Stomach (tissue), 19 donors: ENCODE results near the gene FIBP. TPM values are rescaled to one million over a fixed set of nuclear protein-coding genes. Genes with fewer than 3 reads are reported as not detected.
A peak's percentile ranks its signal among the peaks of the same experiment; 100 is the strongest.

ENCODE experiments used
- DNase-seq, 2 donors: peaks; one replicate each; pipeline versions ENCODE4 v3.0.0 to v3.0.0-alpha.2; 2013 to 2019
- H3K27ac ChIP-seq, 5 donors: fragments of 200-600 bp in 4 of 5; sonication (generic) in 4 of 5; one replicate each; pipeline ENCODE4 v1.5.1; 2013 to 2019; ENCODE audit warnings: mild to moderate bottlenecking in 1 of 5, moderate library complexity in 1 of 5
- H3K27me3 ChIP-seq, 3 donors: fragments of 200-600 bp; sonication (generic); one replicate each; pipeline ENCODE4 v1.5.1; 2017 to 2019; ENCODE audit warnings: mixed run types in 1 of 3
- H3K36me3 ChIP-seq, 4 donors: fragments of 200-600 bp; sonication (generic); 1 replicate in 3 of 4; 2 replicates in 1 of 4; pipeline ENCODE4 v1.5.1; 2016 to 2019
- H3K4me1 ChIP-seq, 4 donors: fragments of 200-600 bp; sonication (generic); one replicate each; pipeline ENCODE4 v1.5.1; 2016 to 2019
- H3K4me3 ChIP-seq, 4 donors: fragments of 200-600 bp; sonication (generic) in 3 of 4; one replicate each; pipeline ENCODE4 v1.5.1; 2016 to 2019; ENCODE audit warnings: mild to moderate bottlenecking in 1 of 4
- H3K9me3 ChIP-seq, 4 donors: fragments of 200-600 bp; sonication (generic); one replicate each; pipeline ENCODE4 v1.5.1; 2016 to 2019
- CTCF ChIP-seq, 7 experiments: fragments of 450-650 bp in 4 of 7; fragments of 200-600 bp in 3 of 7; sonication (generic) in 3 of 7; IDR thresholded peaks; one replicate each; pipeline ENCODE4 v1.5.1; 2016 to 2019; ENCODE audit warnings: antibody characterized with exemption in 7 of 7, control low read depth in 2 of 7, mild to moderate bottlenecking in 1 of 7
- EP300 ChIP-seq: sonication (generic); formaldehyde crosslinking; IDR thresholded peaks from one replicate; pipeline ENCODE4 v1.6.1; 2017; ENCODE audit warnings: antibody characterized with exemption
- POLR2A ChIP-seq, 4 donors: fragments of 450-650 bp; IDR thresholded peaks; one replicate each; pipeline ENCODE4 v1.6.1; 2016; ENCODE audit warnings: antibody characterized with exemption in 4 of 4, control low read depth in 2 of 4, mild to moderate bottlenecking in 1 of 4, moderate library complexity in 1 of 4
- POLR2AphosphoS5 ChIP-seq, 3 donors: sonication (generic); formaldehyde crosslinking; IDR thresholded peaks; one replicate each; pipeline ENCODE4 v1.6.1; 2016; ENCODE audit warnings: antibody characterized with exemption in 3 of 3
- WGBS, 5 donors: extraction: QIAGEN DNeasy Blood & Tissue Kit in 3 of 5; methylation state at CpG; one replicate each; pipeline versions ENCODE4 v1.1.5 to v1.1.7; 2013 to 2018; 5-methylcytosine and 5-hydroxymethylcytosine counted together
- intact Hi-C: fragments of 100-400 bp; cut with DNase I; formaldehyde crosslinking; loops from one replicate; pipeline ENCODE4 v1.15.1; 2023; ENCODE audit warnings: low total_unique reads
- long read RNA-seq, 10 donors: transcript quantifications; one replicate each; lab custom pipeline, GENCODE V29; 2026
- polyA plus RNA-seq, 3 donors: library from polyadenylated mRNA; stranded (reverse); fragments of 200-250 nt; gene quantifications; one replicate each; pipeline ENCODE4 v1.2.3, GENCODE V29; 2013
- total RNA-seq, 5 donors: library from RNA; depleted of rRNA; stranded (reverse); fragments of >200 nt; gene quantifications; one replicate each; pipeline versions ENCODE4 v1.1.0 to v1.2.3, GENCODE V29; 2014 to 2016
- donor health status: healthy with polysubstance abuse.
- donor health status: Bipolar disorder and iron deficiency.
- donor health status: healthy.

Gene FIBP
- total RNA-seq (100 to 1,000 TPM in 2 of 5 donors, 10 to 100 TPM in 3; 25.4 to 488 (median 74.3) TPM), polyA plus RNA-seq (10 to 100 TPM; 45.2 to 76.5 (median 66.0) TPM)
- long read RNA-seq, donor 1, transcript FIBP-202 (10 exons, 1,248 nt): major isoform, 5 of 12 reads
- long read RNA-seq, donor 1, partial matches to known transcripts: 0 of 12 reads
- long read RNA-seq, donor 1, other reads (novel, unspliced or antisense): 0 of 12 reads
- long read RNA-seq, donor 2, transcript FIBP-202 (10 exons, 1,248 nt): major isoform, 12 of 15 reads
- long read RNA-seq, donor 2, partial matches to known transcripts: 0 of 15 reads
- long read RNA-seq, donor 2, other reads (novel, unspliced or antisense): 0 of 15 reads
- long read RNA-seq, donor 3, transcript FIBP-202 (10 exons, 1,248 nt): major isoform, 12 of 12 reads
- long read RNA-seq, donor 3, partial matches to known transcripts: 0 of 12 reads
- long read RNA-seq, donor 3, other reads (novel, unspliced or antisense): 0 of 12 reads
- long read RNA-seq, donor 4, partial matches to known transcripts: 0 of 1 reads
- long read RNA-seq, donor 4, other reads (novel, unspliced or antisense): 0 of 1 reads
- long read RNA-seq, donor 5, transcript FIBP-202 (10 exons, 1,248 nt): major isoform, 9 of 103 reads
- long read RNA-seq, donor 5, partial matches to known transcripts: 91 of 103 reads
- long read RNA-seq, donor 5, other reads (novel, unspliced or antisense): 0 of 103 reads
- long read RNA-seq, donor 6, transcript FIBP-202 (10 exons, 1,248 nt): major isoform, 28 of 209 reads
- long read RNA-seq, donor 6, partial matches to known transcripts: 176 of 209 reads
- long read RNA-seq, donor 6, other reads (novel, unspliced or antisense): 0 of 209 reads
- long read RNA-seq, donor 7, transcript FIBP-202 (10 exons, 1,248 nt): major isoform, 13 of 138 reads
- long read RNA-seq, donor 7, partial matches to known transcripts: 117 of 138 reads
- long read RNA-seq, donor 7, other reads (novel, unspliced or antisense): 0 of 138 reads
- long read RNA-seq, donor 8, transcript FIBP-202 (10 exons, 1,248 nt): major isoform, 12 of 24 reads
- long read RNA-seq, donor 8, transcript FIBP-201 (10 exons, 1,261 nt): minor isoform, 5 of 24 reads
- long read RNA-seq, donor 8, partial matches to known transcripts: 5 of 24 reads
- long read RNA-seq, donor 8, other reads (novel, unspliced or antisense): 0 of 24 reads
- long read RNA-seq, donor 9, transcript FIBP-202 (10 exons, 1,248 nt): major isoform, 13 of 26 reads
- long read RNA-seq, donor 9, partial matches to known transcripts: 5 of 26 reads
- long read RNA-seq, donor 9, other reads (novel, unspliced or antisense): 0 of 26 reads
- long read RNA-seq, donor 10, transcript FIBP-202 (10 exons, 1,248 nt): major isoform, 6 of 7 reads
- long read RNA-seq, donor 10, partial matches to known transcripts: 0 of 7 reads
- long read RNA-seq, donor 10, other reads (novel, unspliced or antisense): 0 of 7 reads

- H3K4me1 ChIP-seq: peaks cover 64 to 85% (median 80%) of the 10 kb centered on the region in 4 donors
- H3K27ac ChIP-seq: peak within 1 kb of the TSS; percentile 94 to 98 (median 96)
- DNase-seq: peak; percentile 98 to 99
- peak within 1 kb of the TSS; percentile 60 to 83 (median 80) for H3K4me3 ChIP-seq
- WGBS, 5 donors: 0 to 1% (median 0%) methylated on average over 32 to 57 of the region's 57 CpGs
- peaks cover 17 to 33% (median 30%) of the 10 kb centered on the region in 4 donors for H3K36me3 ChIP-seq
- TF ChIP-seq POLR2A (IDR thresholded peaks at IDR 0.05) (peak in 2 of 4 donors; percentile 47 to 71), CTCF (IDR thresholded peaks at IDR 0.05) (peak in 5 of 7 experiments; percentile 85 to 97 (median 91)), POLR2AphosphoS5 (IDR thresholded peaks at IDR 0.05) (peak; percentile 49 to 97 (median 93)), EP300 (no peak)
- H3K9me3 ChIP-seq: no peaks in the 10 kb centered on the region
- no peaks in the 10 kb centered on the region for H3K27me3 ChIP-seq
- intact Hi-C loops: no loop called here
Measured at GRCh38 chr11:65888163-65888814, at the start of gene FIBP. Gene FIBP (minus strand): TSS chr11:65888471. CDS start chr11:65888418, 53 bp downstream.

- intact Hi-C loops: no loop called here
- H3K27ac ChIP-seq: no peak overlapping the region
- 33 to 62% (median 51%) methylated on average over 4 of the region's 4 CpGs for WGBS, 5 donors
Measured at GRCh38 chr11:65937766-65938165, 49.5 kb upstream of the FIBP start.

GRCh38 chr11:65934014-65934413 is 45.7 kb upstream of the FIBP start:
- no peak overlapping the region for H3K4me3 ChIP-seq
- H3K27ac ChIP-seq: no peak overlapping the region
- WGBS, 5 donors: 41 to 59% (median 50%) methylated on average over 4 of the region's 4 CpGs
- H3K36me3 ChIP-seq: no peaks in the 10 kb centered on the region
- H3K9me3 ChIP-seq: no peaks in the 10 kb centered on the region
- H3K4me1 ChIP-seq: no peaks in the 10 kb centered on the region
- TF ChIP-seq EP300: no peak
- TF ChIP-seq CTCF (IDR thresholded peaks at IDR 0.05): no peak
- H3K27me3 ChIP-seq: peaks cover 0 to 32% (median 4%) of the 10 kb centered on the region in 3 donors
- no peak for DNase-seq
- intact Hi-C loops: no loop called here

More at GRCh38 chr11:65937766-65938165, 49.5 kb upstream of the FIBP start:
- H3K27me3 ChIP-seq: peaks cover 0 to 45% (median 4%) of the 10 kb centered on the region in 3 donors
- no peaks in the 10 kb centered on the region for H3K9me3 ChIP-seq
- H3K4me3 ChIP-seq: no peak overlapping the region
- no peaks in the 10 kb centered on the region for H3K4me1 ChIP-seq
- no peaks in the 10 kb centered on the region for H3K36me3 ChIP-seq
- no peak for TF ChIP-seq CTCF (IDR thresholded peaks at IDR 0.05)
- no peak for DNase-seq
